H1 (cell line): ENCODE measurements around the gene PDCD7. TPM values are rescaled to one million over a fixed set of nuclear protein-coding genes. Genes with fewer than 3 reads are reported as not detected.

Experiments
- CTCF ChIA-PET: fragments of 300-600 bp; sonication (Branson Sonifier 250); formaldehyde crosslinking; loops from one replicate; lab custom pipeline; 2021; ENCODE audit not compliant: partially characterized antibody; lab: Charles Lee
- POLR2A ChIA-PET: fragments of 300-600 bp; sonication (Branson Sonifier 250); formaldehyde crosslinking; loops from one replicate; lab custom pipeline; 2021; ENCODE audit warnings: inconsistent platforms; ENCODE audit not compliant: partially characterized antibody; lab: Charles Lee
- DNase-seq, 2 experiments: peaks; one replicate each; pipeline versions ENCODE4 v3.0.0 to v3.0.0-alpha.2; 2010 to 2022; ENCODE audit warnings: low spot score in 2 of 2, low read depth in 1 of 2, mixed read lengths in 1 of 2
- FAIRE-seq: peaks from 2 replicates; lab custom pipeline; 2011; peaks lifted over from hg19 to GRCh38; lab: Jason Lieb, UNC
- H2AFZ ChIP-seq: 2 replicates; pipeline ENCODE4 v1.8.1; 2012; ENCODE audit warnings: low read length, inconsistent platforms
- H2AK5ac ChIP-seq: 2 replicates; pipeline ENCODE4 v1.6.1; 2013; ENCODE audit warnings: low read depth, low read length
- H2BK120ac ChIP-seq: replicated peaks from 2 replicates; pipeline ENCODE3; 2013; ENCODE audit warnings: low read depth, low read length, inconsistent platforms
- H2BK12ac ChIP-seq: 2 replicates; pipeline ENCODE4 v1.6.1; 2013; ENCODE audit warnings: low read depth, low read length
- H2BK15ac ChIP-seq: 2 replicates; pipeline ENCODE4 v1.6.1; 2013; ENCODE audit warnings: low read length
- H2BK20ac ChIP-seq: 2 replicates; pipeline ENCODE4 v1.6.1; 2013; ENCODE audit warnings: low read length
- H2BK5ac ChIP-seq: 2 replicates; pipeline ENCODE4 v1.6.1; 2013; ENCODE audit warnings: low read depth, low read length
- H3K14ac ChIP-seq: 2 replicates; pipeline ENCODE4 v1.6.1; 2013; ENCODE audit warnings: inconsistent platforms; ENCODE audit not compliant: insufficient read length
- H3K18ac ChIP-seq: 2 replicates; pipeline ENCODE4 v1.6.1; 2013; ENCODE audit warnings: low read length; ENCODE audit errors: extremely low read depth
- H3K23ac ChIP-seq: 2 replicates; pipeline ENCODE4 v1.6.1; 2013; ENCODE audit warnings: inconsistent platforms; ENCODE audit not compliant: insufficient read length
- H3K23me2 ChIP-seq: 2 replicates; pipeline ENCODE4 v1.6.1; 2013; ENCODE audit warnings: low read depth, low read length
- H3K27ac ChIP-seq: 2 replicates; pipeline ENCODE4 v1.6.1; 2011; ENCODE audit warnings: low read depth, low read length, inconsistent platforms
- H3K27me3 ChIP-seq, 4 experiments: replicated peaks in 1 of 4; 1 replicate in 1 of 4; 2 replicates in 3 of 4; pipeline versions ENCODE4 v1.6.1 to v1.8.1; 2011 to 2013; ENCODE audit warnings: low read length in 3 of 4, mild to moderate bottlenecking in 3 of 4, inconsistent platforms in 2 of 4, mixed read lengths in 2 of 4, moderate library complexity in 1 of 4; ENCODE audit not compliant: control insufficient read depth in 3 of 4, insufficient read depth in 3 of 4; ENCODE audit errors: extremely low read depth in 1 of 4
- H3K36me3 ChIP-seq, 4 experiments: 2 replicates each; pipeline versions ENCODE4 v1.6.1 to v1.8.1; 2011 to 2013; ENCODE audit warnings: mild to moderate bottlenecking in 4 of 4, low read length in 3 of 4, moderate library complexity in 2 of 4, control low read depth in 1 of 4, inconsistent platforms in 1 of 4; ENCODE audit not compliant: insufficient read depth in 4 of 4, control insufficient read depth in 2 of 4
- H3K4ac ChIP-seq: replicated peaks from 2 replicates; pipeline ENCODE3; 2013; ENCODE audit warnings: low read length, low read depth, mixed read lengths, inconsistent platforms; ENCODE audit not compliant: insufficient read length
- H3K4me1 ChIP-seq, 4 experiments: replicated peaks in 1 of 4; 1 replicate in 1 of 4; 2 replicates in 3 of 4; pipeline versions ENCODE4 v1.6.1 to v1.8.1; 2011 to 2013; ENCODE audit warnings: low read length in 3 of 4, inconsistent platforms in 2 of 4, mixed read lengths in 1 of 4; ENCODE audit not compliant: insufficient read depth in 4 of 4, control insufficient read depth in 3 of 4
- H3K4me2 ChIP-seq, 2 experiments: 2 replicates each; pipeline versions ENCODE4 v1.6.1 to v1.8.1; 2011 to 2013; ENCODE audit warnings: low read depth in 2 of 2, low read length in 2 of 2, control low read depth in 1 of 2, inconsistent platforms in 1 of 2, mild to moderate bottlenecking in 1 of 2; ENCODE audit not compliant: insufficient read depth in 1 of 2
- H3K4me3 ChIP-seq, 4 experiments: fragments of 200-600, 300-600 bp in 1 of 4; sonication (generic), shearing (Covaris generic), sonication (Bioruptor Twin) in 1 of 4; 2 replicates each; pipeline versions ENCODE4 v1.5.1 to v1.8.1; 2011 to 2016; ENCODE audit warnings: low read length in 4 of 4, low read depth in 3 of 4, control low read depth in 2 of 4, inconsistent platforms in 2 of 4, mild to moderate bottlenecking in 2 of 4, mixed read lengths in 1 of 4, moderate library complexity in 1 of 4; ENCODE audit not compliant: insufficient read depth in 2 of 4; ENCODE audit errors: extremely low read depth in 1 of 4
- H3K56ac ChIP-seq: replicated peaks from 2 replicates; pipeline ENCODE3; 2013; ENCODE audit warnings: low read depth, mild to moderate bottlenecking, mixed read lengths, low read length, inconsistent platforms; ENCODE audit not compliant: insufficient read length
- H3K79me1 ChIP-seq: 2 replicates; pipeline ENCODE4 v1.6.1; 2013; ENCODE audit warnings: low read depth, low read length, control low read depth
- H3K79me2 ChIP-seq, 2 experiments: 2 replicates each; pipeline versions ENCODE4 v1.6.1 to v1.8.1; 2012 to 2013; ENCODE audit warnings: low read length in 2 of 2, mild to moderate bottlenecking in 2 of 2, inconsistent platforms in 1 of 2; ENCODE audit not compliant: insufficient read depth in 2 of 2, control insufficient read depth in 1 of 2
- H3K9ac ChIP-seq, 4 experiments: replicated peaks in 1 of 4; 1 replicate in 1 of 4; 2 replicates in 3 of 4; pipeline versions ENCODE4 v1.6.1 to v1.8.1; 2011 to 2013; ENCODE audit warnings: low read depth in 3 of 4, low read length in 3 of 4, control low read depth in 2 of 4, mild to moderate bottlenecking in 2 of 4, moderate library complexity in 2 of 4, inconsistent platforms in 1 of 4; ENCODE audit errors: extremely low read depth in 1 of 4
- H3K9me3 ChIP-seq, 2 experiments: 2 replicates each; pipeline versions ENCODE4 v1.6.1 to v1.8.1; 2012 to 2013; ENCODE audit warnings: mild to moderate bottlenecking in 2 of 2, moderate library complexity in 2 of 2, control low read depth in 1 of 2, inconsistent platforms in 1 of 2, low read depth in 1 of 2, low read length in 1 of 2, mixed read lengths in 1 of 2; ENCODE audit not compliant: insufficient read depth in 2 of 2
- H4K20me1 ChIP-seq, 2 experiments: replicated peaks in 1 of 2; 2 replicates each; pipeline versions ENCODE3 to v1.8.1; 2011 to 2013; ENCODE audit warnings: inconsistent platforms in 2 of 2, low read length in 2 of 2, mild to moderate bottlenecking in 1 of 2; ENCODE audit not compliant: insufficient read depth in 2 of 2, control insufficient read depth in 1 of 2
- H4K5ac ChIP-seq: 2 replicates; pipeline ENCODE4 v1.6.1; 2013; ENCODE audit warnings: low read length, low read depth, mixed read lengths, inconsistent platforms; ENCODE audit not compliant: insufficient read length
- H4K8ac ChIP-seq: 2 replicates; pipeline ENCODE4 v1.8.0; 2013; ENCODE audit warnings: mild to moderate bottlenecking, moderate library complexity, low read length, inconsistent platforms; ENCODE audit not compliant: insufficient read depth; ENCODE audit errors: extremely low read depth
- H4K91ac ChIP-seq: replicated peaks from 2 replicates; pipeline ENCODE3; 2013; ENCODE audit warnings: low read length, mixed read lengths, inconsistent platforms; ENCODE audit not compliant: insufficient read length
- CHD2 ChIP-seq: IDR thresholded peaks from 2 replicates; pipeline ENCODE4 v1.6.1; 2012; ENCODE audit warnings: low read length, improper control_type of control experiment
- FOSL1 ChIP-seq: IDR thresholded peaks from 2 replicates; pipeline ENCODE4 v1.6.1; 2011; ENCODE audit warnings: mild to moderate bottlenecking, low read depth, low read length, moderate library complexity; ENCODE audit not compliant: insufficient read depth
- MAX ChIP-seq: IDR thresholded peaks from 2 replicates; pipeline ENCODE4 v1.6.1; 2012; ENCODE audit warnings: inconsistent platforms
- TAF7 ChIP-seq: optimal IDR thresholded peaks from 2 replicates; pipeline ENCODE3; 2011; ENCODE audit warnings: low read depth, mild to moderate bottlenecking, inconsistent platforms, low read length, moderate library complexity, borderline replicate concordance
- WGBS, 2 experiments: shearing (Covaris generic) in 1 of 2; methylation state at CpG; one replicate each; pipeline versions ENCODE4 v1.1.6 to v1.1.7; 2013 to 2015; ENCODE audit warnings: low lambda C conversion rate in 2 of 2, mixed read lengths in 2 of 2, inconsistent platforms in 1 of 2, low coverage in 1 of 2, missing lambda C conversion rate in 1 of 2; ENCODE audit not compliant: insufficient replicate concordance in 2 of 2, insufficient coverage in 1 of 2, insufficient read length in 1 of 2; ENCODE audit errors: extremely low coverage in 1 of 2, missing lambda C conversion rate in 1 of 2; 5-methylcytosine and 5-hydroxymethylcytosine counted together
- polyA plus RNA-seq, 7 experiments: library from polyadenylated mRNA; depleted of rRNA in 3 of 7; stranded (reverse) in 5 of 7; unstranded in 2 of 7; fragments of >200 nt in 5 of 7; fragments of 200-250 nt in 2 of 7; gene quantifications; 1 replicate in 5 of 7; 2 replicates in 1 of 7; 4 replicates in 1 of 7; pipeline versions ENCODE4 v1.2.1 to v1.2.3, GENCODE V29; 2011 to 2013; ENCODE audit warnings: missing spikeins in 2 of 7, mixed read lengths in 2 of 7
- total RNA-seq: library from RNA; stranded (reverse); fragmentation: NEBNext Ultra II Directional; extraction: Animal tissue kit (Norgen Biotek cat#: 25700); gene quantifications from 2 replicates; pipeline ENCODE4 v1.2.1, GENCODE V29; 2021

The PDCD7 gene
- total and polyA plus RNA-seq, 2 of the 8 experiments (the other 6 are each of a cell fraction or from before 2014, with no cell fraction given), result 11.5 to 25.6 TPM

GRCh38 chr15:65071381-65071811 is 62.2 kb downstream of the PDCD7 start:
- Histone ChIP-seq H3K79me2 (no peaks in the 10 kb centered on the region; a peak in 1 of 4 replicates), H3K56ac (no peak overlapping the region), H3K14ac (no peak overlapping the region)
- TF ChIP-seq CHD2, result no peak
- TF ChIP-seq MAX, result no peak
- no peak for TF ChIP-seq TAF7
- no peak for TF ChIP-seq FOSL1
- TF ChIP-seq, all 59 proteins: peak for 0
- Histone ChIP-seq H3K9ac (no peak overlapping the region), H2BK120ac (no peak overlapping the region), H2BK12ac (peak overlapping the region; percentile 60; the same call in 1 of the 2 replicates), H3K36me3 (no peaks in the 10 kb centered on the region), H3K9me3 (peaks cover 3% of the 10 kb centered on the region in 2 experiments; a peak in 2 of 4 replicates), H3K27me3 (peaks cover 0 to 6% (median 1%) of the 10 kb centered on the region in 4 experiments; a peak in 3 of 7 replicates), H3K4me2 (0 out of 4 replicates have a peak overlapping the region, but pooled peaks of 1 of the 2 experiments have one; percentile 5), H2AK5ac (no peak overlapping the region), H3K27ac (no peak overlapping the region), H3K79me1 (peaks cover 3% of the 10 kb centered on the region; the same call in 1 of the 2 replicates), H3K23me2 (peaks cover 6% of the 10 kb centered on the region; the same call in 1 of the 2 replicates), H3K4me3 (no peak overlapping the region), H3K4ac (no peak overlapping the region), H3K23ac (no peak overlapping the region), H4K20me1 (no peaks in the 10 kb centered on the region), H2BK5ac (no peak overlapping the region; the same call in 1 of the 2 replicates), H3K4me1 (peaks cover 5 to 19% (median 7%) of the 10 kb centered on the region in 4 experiments), H2BK15ac (no peak overlapping the region; the same call in 1 of the 2 replicates), H2BK20ac (no peak overlapping the region), H4K8ac (peak overlapping the region; percentile 76; the same call in 1 of the 2 replicates), H2AFZ (no peak overlapping the region), H3K18ac (no peak overlapping the region), H4K91ac (no peak overlapping the region), H4K5ac (no peak overlapping the region)
- WGBS, 2 experiments, result 78% methylated on average over 5 of the region's 5 CpGs; no CpG with 5 or more reads in 1 of the 2 experiments
- no peak for DNase-seq
- ChIA-PET CTCF (interaction anchor here (32.9 kb wide), 1 partner anchor 17 kb away, joined by 1213 read pairs; the partner anchor contains the start of genes RASL12 and SLC51B), POLR2A (interaction anchor here (8.0 kb wide), 1 partner anchor 11 kb away, joined by 93 read pairs; the partner anchor contains the start of gene KBTBD13)
- no peak for FAIRE-seq
